ENCODE results near the gene COPS6.

COPS6 gene

GRCh38 chr7:100090527-100091410, 2.0 kb downstream of the COPS6 start:
- ChIA-PET CTCF (no interaction called here), POLR2A (interaction anchor here (1.0 to 3.9 kb wide), 6 partner anchors 11 to 173 kb away, joined by 3 to 100 read pairs (median 4); partner anchors contain the start of genes AP4M1 and MCM7)
- TF ChIP-seq FOXK2 (IDR thresholded peaks at IDR 0.05) (no peak), FOXA1 (IDR thresholded peaks at IDR 0.05) (no peak), CTBP1 (IDR thresholded peaks at IDR 0.05; ENCODE audit: borderline replicate concordance) (no peak), ZNF384 (IDR thresholded peaks at IDR 0.05) (no peak), SP1 (IDR thresholded peaks at IDR 0.05) (no peak), LEF1 (IDR thresholded peaks at IDR 0.05; ENCODE audit: borderline replicate concordance) (no peak), ELF4 (IDR thresholded peaks at IDR 0.05) (no peak), PKNOX1 (IDR thresholded peaks at IDR 0.05) (no peak), ARNT (IDR thresholded peaks at IDR 0.05) (no peak), HDGF (IDR thresholded peaks at IDR 0.05; ENCODE audit: borderline replicate concordance) (no peak), NFRKB (IDR thresholded peaks at IDR 0.05) (no peak), BHLHE40 (IDR thresholded peaks at IDR 0.05; ENCODE audit: borderline replicate concordance) (no peak), SUZ12 (IDR thresholded peaks at IDR 0.05) (no peak)
- DNase-seq (ENCODE audit: extremely low spot score) = no peak

GRCh38 chr7:100091411-100092181, 2.8 kb downstream of the COPS6 start:
- CTCF ChIA-PET = no interaction called here
- TF ChIP-seq L3MBTL2 (conservative IDR thresholded peaks at IDR 0.05) (0 out of 2 replicates have a peak, but pooled peaks have one; percentile 15), ARNT (IDR thresholded peaks at IDR 0.05) (no peak)
- POLR2A ChIA-PET = interaction anchor here (1.0 to 3.9 kb wide), 5 partner anchors 10 to 172 kb away, joined by 3 to 100 read pairs (median 4); partner anchors contain the start of genes AP4M1 and MCM7
- no peak for DNase-seq (ENCODE audit: extremely low spot score)

- POLR2A ChIA-PET = interaction anchor here (0.6 to 2.3 kb wide), 5 partner anchors 9 to 78 kb away, joined by 3 to 38 read pairs (median 3); partner anchors contain the start of genes AP4M1, MCM7 and ZKSCAN1
- CTCF ChIA-PET = no interaction called here
- no peak for DNase-seq (ENCODE audit: extremely low spot score)
- no peak for TF ChIP-seq FOXK2 (IDR thresholded peaks at IDR 0.05)
- TF ChIP-seq ELF4 (IDR thresholded peaks at IDR 0.05) = peak; percentile 23; the same call in 1 of the 2 replicates
Measured at GRCh38 chr7:100093054-100093453, 4.3 kb downstream of the COPS6 start.

GRCh38 chr7:100093498-100093897, 4.7 kb downstream of the COPS6 start:
- ChIA-PET CTCF (no interaction called here), POLR2A (interaction anchor here (1.0 to 2.3 kb wide), 3 partner anchors 8 to 18 kb away, joined by 3 to 38 read pairs (median 3); partner anchors contain the start of genes AP4M1 and MCM7)
- DNase-seq (ENCODE audit: extremely low spot score) = no peak
- TF ChIP-seq FOXA1 (IDR thresholded peaks at IDR 0.05) (no peak), L3MBTL2 (conservative IDR thresholded peaks at IDR 0.05) (no peak), BHLHE40 (IDR thresholded peaks at IDR 0.05; ENCODE audit: borderline replicate concordance) (no peak), HDGF (IDR thresholded peaks at IDR 0.05; ENCODE audit: borderline replicate concordance) (no peak), SP1 (IDR thresholded peaks at IDR 0.05) (no peak), ELF4 (IDR thresholded peaks at IDR 0.05) (no peak), PKNOX1 (IDR thresholded peaks at IDR 0.05) (no peak), LEF1 (IDR thresholded peaks at IDR 0.05; ENCODE audit: borderline replicate concordance) (no peak), TARDBP (IDR thresholded peaks at IDR 0.05) (no peak)

- TF ChIP-seq ELF4 (IDR thresholded peaks at IDR 0.05) (no peak), FOXK2 (IDR thresholded peaks at IDR 0.05) (no peak), FOXM1 (IDR thresholded peaks at IDR 0.05; ENCODE audit: borderline replicate concordance) (no peak), BHLHE40 (IDR thresholded peaks at IDR 0.05; ENCODE audit: borderline replicate concordance) (no peak), NFRKB (IDR thresholded peaks at IDR 0.05) (no peak), ARNT (IDR thresholded peaks at IDR 0.05) (no peak), LEF1 (IDR thresholded peaks at IDR 0.05; ENCODE audit: borderline replicate concordance) (no peak), TARDBP (IDR thresholded peaks at IDR 0.05) (no peak), HDGF (IDR thresholded peaks at IDR 0.05; ENCODE audit: borderline replicate concordance) (no peak), PKNOX1 (IDR thresholded peaks at IDR 0.05) (no peak), CTBP1 (IDR thresholded peaks at IDR 0.05; ENCODE audit: borderline replicate concordance) (no peak), FOXA1 (IDR thresholded peaks at IDR 0.05) (no peak), ZNF384 (IDR thresholded peaks at IDR 0.05) (no peak), SP1 (IDR thresholded peaks at IDR 0.05) (no peak), L3MBTL2 (conservative IDR thresholded peaks at IDR 0.05) (no peak), SUZ12 (IDR thresholded peaks at IDR 0.05) (no peak)
- CTCF ChIA-PET = no interaction called here
- POLR2A ChIA-PET = interaction anchor here (1.2 to 2.3 kb wide), 2 partner anchors 8 to 10 kb away, joined by 3 to 38 read pairs; partner anchors contain the start of genes AP4M1 and MCM7
- DNase-seq (ENCODE audit: extremely low spot score) = no peak
Measured at GRCh38 chr7:100093925-100094486, 5.2 kb downstream of the COPS6 start.

Measured in HEK293T (cell line).